NCI-H1092 treated with DMSO at 0.1 percent for 48 hours (cell line): ENCODE measurements around the gene NEK10.
"Not testable (repeated sequence)": the region's sequence is repeated elsewhere in the genome, so short reads cannot be mapped to it uniquely, and the experiment has no call there.

Experiments
- DNase-seq: peaks from one replicate; lab custom pipeline; 2025; lab: John Stamatoyannopoulos, UW

NEK10 gene

GRCh38 chr3:27349832-27350231 is 19.4 kb downstream of the NEK10 start:
- no peak for DNase-seq

- DNase-seq, result no peak
Measured at GRCh38 chr3:27345959-27346865, 23.0 kb downstream of the NEK10 start.

- no peak for DNase-seq
Measured at GRCh38 chr3:27345493-27345892, 23.7 kb downstream of the NEK10 start.

GRCh38 chr3:27345045-27345444 is 24.1 kb downstream of the NEK10 start:
- DNase-seq, result no peak

GRCh38 chr3:27344192-27344591 is 25.0 kb downstream of the NEK10 start:
- DNase-seq, result no peak

GRCh38 chr3:27342267-27342666 is 26.9 kb downstream of the NEK10 start:
- DNase-seq, result no peak

- no peak for DNase-seq
Measured at GRCh38 chr3:27340534-27340933, 28.6 kb downstream of the NEK10 start.

GRCh38 chr3:27335571-27335970 is 33.6 kb downstream of the NEK10 start:
- DNase-seq, result no peak

GRCh38 chr3:27333843-27334242 is 35.3 kb downstream of the NEK10 start:
- no peak for DNase-seq

GRCh38 chr3:27328982-27329762 is 40.0 kb downstream of the NEK10 start:
- not testable (repeated sequence) for DNase-seq

GRCh38 chr3:27326629-27327545 is 42.3 kb downstream of the NEK10 start:
- DNase-seq, result no peak

GRCh38 chr3:27326202-27326601 is 43.0 kb downstream of the NEK10 start:
- no peak for DNase-seq

GRCh38 chr3:27325419-27325818 is 43.8 kb downstream of the NEK10 start:
- no peak for DNase-seq

- DNase-seq, result no peak
Measured at GRCh38 chr3:27324686-27325085, 44.5 kb downstream of the NEK10 start.

- DNase-seq, result no peak
Measured at GRCh38 chr3:27323087-27323570, 46.1 kb downstream of the NEK10 start.

- no peak for DNase-seq
Measured at GRCh38 chr3:27322634-27323033, 46.5 kb downstream of the NEK10 start.

- DNase-seq, result no peak
Measured at GRCh38 chr3:27319847-27320526, 49.2 kb downstream of the NEK10 start.

- DNase-seq, result no peak
Measured at GRCh38 chr3:27319304-27319703, 49.9 kb downstream of the NEK10 start.

GRCh38 chr3:27317096-27317495 is 52.1 kb downstream of the NEK10 start:
- DNase-seq, result no peak

- no peak for DNase-seq
Measured at GRCh38 chr3:27315003-27315402, 54.2 kb downstream of the NEK10 start.

- DNase-seq, result peak; percentile 57
Measured at GRCh38 chr3:27312044-27312668, 57.0 kb downstream of the NEK10 start.
